Measurements from ENCODE around the gene MAML3. TPM values are rescaled to one million over a fixed set of nuclear protein-coding genes. Genes with fewer than 3 reads are reported as not detected.

Gene MAML3
- total RNA-seq, 1 donor from 2014 or later = 13.9 TPM

- DNase-seq (ENCODE audit: low spot score) = peak; percentile 75
Observed at GRCh38 chr4:139921429-139922184, 232.4 kb downstream of the MAML3 start.

- no peak for DNase-seq (ENCODE audit: low spot score)
Observed at GRCh38 chr4:139920486-139921002, 233.4 kb downstream of the MAML3 start.

- DNase-seq (ENCODE audit: low spot score) = peak; percentile 48
Observed at GRCh38 chr4:139919521-139919920, 234.5 kb downstream of the MAML3 start.

GRCh38 chr4:139919004-139919403, 235.0 kb downstream of the MAML3 start:
- no peak for DNase-seq (ENCODE audit: low spot score)

GRCh38 chr4:139918591-139918990, 235.4 kb downstream of the MAML3 start:
- DNase-seq (ENCODE audit: low spot score) = no peak

- DNase-seq (ENCODE audit: low spot score) = no peak
Observed at GRCh38 chr4:139917896-139918295, 236.1 kb downstream of the MAML3 start.

GRCh38 chr4:139916041-139916440, 237.9 kb downstream of the MAML3 start:
- DNase-seq (ENCODE audit: low spot score) = no peak

GRCh38 chr4:139915037-139915436, 238.9 kb downstream of the MAML3 start:
- DNase-seq (ENCODE audit: low spot score) = no peak

- DNase-seq (ENCODE audit: low spot score) = no peak
Observed at GRCh38 chr4:139913995-139914598, 239.9 kb downstream of the MAML3 start.

- no peak for DNase-seq (ENCODE audit: low spot score)
Observed at GRCh38 chr4:139913398-139913990, 240.5 kb downstream of the MAML3 start.

- DNase-seq (ENCODE audit: low spot score) = no peak
Observed at GRCh38 chr4:139912445-139912844, 241.5 kb downstream of the MAML3 start.

- DNase-seq (ENCODE audit: low spot score) = no peak
Observed at GRCh38 chr4:139910106-139910505, 243.9 kb downstream of the MAML3 start.

- DNase-seq (ENCODE audit: low spot score) = no peak
Observed at GRCh38 chr4:139908636-139909437, 245.1 kb downstream of the MAML3 start.

GRCh38 chr4:139907001-139907809, 246.8 kb downstream of the MAML3 start:
- no peak for DNase-seq (ENCODE audit: low spot score)

GRCh38 chr4:139905489-139905888, 248.5 kb downstream of the MAML3 start:
- no peak for DNase-seq (ENCODE audit: low spot score)

GRCh38 chr4:139904406-139904805, 249.6 kb downstream of the MAML3 start:
- DNase-seq (ENCODE audit: low spot score) = no peak

- no peak for DNase-seq (ENCODE audit: low spot score)
Observed at GRCh38 chr4:139903845-139904244, 250.1 kb downstream of the MAML3 start.

- DNase-seq (ENCODE audit: low spot score) = no peak
Observed at GRCh38 chr4:139902321-139903320, 251.4 kb downstream of the MAML3 start.

- DNase-seq (ENCODE audit: low spot score) = no peak
Observed at GRCh38 chr4:139901531-139902320, 252.3 kb downstream of the MAML3 start.
